Measurements from ENCODE around the gene HOXA2.
A peak's percentile ranks its signal among the peaks of the same experiment; 100 is the strongest.

HOXA2 gene

DNA sequence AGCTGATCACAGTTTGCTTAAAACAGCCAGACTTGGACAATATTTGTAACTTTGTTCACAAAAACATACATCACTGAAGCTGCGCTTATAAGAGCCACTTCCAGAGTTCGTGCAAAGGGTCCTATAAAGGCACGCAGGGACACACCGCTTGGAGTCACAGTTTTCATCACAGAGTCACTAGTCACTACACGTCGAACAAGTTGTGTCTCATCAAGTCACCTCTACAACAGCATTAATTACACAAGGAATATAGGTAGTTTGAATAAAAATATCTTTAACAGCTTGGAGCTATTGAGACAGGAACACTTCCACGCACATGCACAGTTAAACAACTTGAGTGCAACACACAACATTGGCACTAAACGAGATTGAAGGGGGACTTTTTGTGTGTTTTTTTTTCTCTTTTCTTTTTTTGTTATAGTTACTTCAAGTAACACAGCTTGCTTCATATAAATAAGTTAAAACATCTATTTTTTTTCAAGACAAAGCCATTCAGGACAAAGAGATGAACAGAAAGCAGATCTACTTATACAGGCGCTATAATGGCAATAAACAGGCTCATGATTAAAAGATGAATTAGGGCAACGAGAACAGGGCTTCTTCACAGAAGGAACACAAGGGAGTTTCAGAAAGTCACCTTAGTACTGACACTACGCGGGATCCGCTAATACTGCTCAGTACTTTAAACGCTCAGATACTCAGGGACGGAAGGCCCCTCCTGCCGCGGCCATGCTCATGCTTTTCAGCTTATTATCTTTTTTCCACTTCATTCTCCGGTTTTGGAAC lies 38.8 kb upstream of the HOXA2 start:
- no peak for DNase-seq (ENCODE audit: low read depth in 2 of 2)

DNA sequence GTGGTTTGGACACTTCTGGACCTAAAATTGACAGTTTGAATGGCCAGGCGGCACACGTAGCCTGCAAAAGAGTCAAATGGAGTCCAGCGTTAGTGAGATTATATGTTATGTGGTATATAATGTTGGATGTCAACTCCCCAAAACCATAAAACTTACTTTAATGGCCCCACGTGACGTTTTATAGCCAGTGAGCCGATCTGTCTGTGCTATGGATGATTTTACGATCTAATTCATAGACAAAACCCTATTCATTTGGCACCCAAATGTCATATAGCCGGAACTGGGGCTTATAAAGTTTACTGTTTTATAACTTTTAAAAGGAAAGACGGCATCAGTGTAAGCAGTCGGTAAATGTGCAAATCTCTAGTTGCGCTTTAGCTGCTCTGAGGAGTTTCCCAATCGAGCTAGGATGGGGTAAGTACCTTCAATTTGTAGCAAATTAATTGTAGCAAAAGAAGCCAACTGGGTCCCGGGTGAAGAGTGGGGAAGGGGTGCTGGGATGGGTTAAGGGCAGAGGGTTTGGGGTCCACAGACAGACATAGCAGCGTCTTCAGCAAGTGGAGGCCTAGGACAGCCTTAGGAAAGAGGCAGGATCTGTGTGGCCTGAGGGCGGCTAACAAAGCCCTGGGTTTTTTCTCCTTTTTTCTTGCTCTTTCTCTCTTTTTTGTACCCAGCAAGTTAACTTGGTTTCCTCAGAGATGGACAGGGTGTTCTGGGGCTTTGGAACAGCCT lies 37.8 kb upstream of the HOXA2 start:
- no peak for DNase-seq (ENCODE audit: low read depth in 2 of 2)

DNA sequence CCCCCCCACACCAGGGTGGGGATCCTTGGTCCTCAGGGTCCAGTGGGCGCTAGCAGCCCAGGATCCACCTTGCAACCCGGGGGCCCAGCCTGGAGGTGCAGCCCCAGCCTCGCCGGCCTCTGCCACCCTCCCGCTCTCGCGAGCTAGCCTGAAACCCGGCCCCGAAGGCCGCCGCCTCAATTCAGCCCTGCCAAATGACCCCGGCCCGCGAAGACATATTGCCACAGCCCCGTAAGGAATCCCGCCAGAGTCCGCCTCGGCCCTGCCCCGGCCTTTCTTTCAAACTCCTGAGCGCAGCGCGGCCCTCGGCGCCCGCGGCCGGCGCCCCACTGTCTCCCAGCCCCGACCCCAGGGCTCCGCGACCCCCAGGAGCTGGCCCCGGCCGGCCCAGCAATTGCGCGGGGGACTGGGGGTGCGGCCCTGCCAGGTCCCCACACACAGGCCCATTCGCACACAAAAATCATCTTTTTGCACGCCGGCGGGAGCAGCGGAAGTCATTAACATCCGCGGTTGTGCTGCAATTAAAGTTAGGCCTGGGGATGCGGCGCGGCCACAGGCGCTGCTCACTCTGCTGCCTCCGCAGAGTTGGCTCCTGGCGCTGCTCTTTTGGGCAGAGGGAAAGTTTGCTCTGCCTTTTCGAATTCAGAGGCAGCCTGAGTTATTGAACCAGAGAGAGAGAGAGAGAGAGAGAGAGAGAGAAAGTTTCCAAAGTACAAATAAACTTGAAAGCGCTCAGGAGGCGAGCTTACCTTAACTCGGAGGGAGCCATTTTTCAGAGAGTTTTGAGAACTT lies 37.0 kb upstream of the HOXA2 start:
- DNase-seq (ENCODE audit: low read depth in 2 of 2): no peak

DNA sequence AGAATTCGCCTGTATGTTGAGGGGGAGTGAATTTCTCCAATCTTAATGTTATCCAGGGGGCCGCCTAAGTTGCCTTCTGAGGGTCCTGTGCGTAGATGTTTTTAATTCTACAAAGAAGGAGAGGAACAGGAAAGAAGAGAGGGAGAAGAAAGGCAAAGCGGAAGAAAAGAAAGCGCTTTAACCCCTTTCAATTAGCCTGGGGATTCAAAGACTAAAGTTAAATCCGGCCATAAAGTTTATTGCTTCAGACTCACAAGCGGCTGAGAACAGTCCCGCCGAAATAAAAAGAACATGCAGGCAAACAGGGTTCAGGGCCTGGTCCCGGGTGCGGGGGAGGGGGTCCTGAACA lies 36.5 kb upstream of the HOXA2 start:
- no peak for DNase-seq (ENCODE audit: low read depth in 2 of 2)

DNA sequence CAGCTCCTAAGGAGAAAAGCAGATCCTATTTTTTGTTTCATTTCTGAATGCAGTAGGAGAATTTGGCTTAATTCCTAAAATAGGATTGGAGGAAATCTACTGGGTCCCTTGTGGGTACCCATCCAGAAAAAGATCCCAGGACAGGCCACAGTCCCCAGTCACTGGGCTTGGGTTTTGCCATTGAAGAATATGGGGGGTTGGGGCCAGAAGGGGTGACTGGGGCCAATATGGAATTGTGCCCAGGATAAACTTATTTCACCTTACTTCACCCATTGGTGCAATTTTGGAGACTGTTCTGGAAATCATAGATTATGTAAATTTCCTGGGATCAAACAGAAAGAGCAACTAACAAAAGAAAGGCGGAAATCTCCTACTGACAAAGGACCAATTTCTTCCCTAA lies 36.0 kb upstream of the HOXA2 start:
- no peak for DNase-seq (ENCODE audit: low read depth in 2 of 2)

DNA sequence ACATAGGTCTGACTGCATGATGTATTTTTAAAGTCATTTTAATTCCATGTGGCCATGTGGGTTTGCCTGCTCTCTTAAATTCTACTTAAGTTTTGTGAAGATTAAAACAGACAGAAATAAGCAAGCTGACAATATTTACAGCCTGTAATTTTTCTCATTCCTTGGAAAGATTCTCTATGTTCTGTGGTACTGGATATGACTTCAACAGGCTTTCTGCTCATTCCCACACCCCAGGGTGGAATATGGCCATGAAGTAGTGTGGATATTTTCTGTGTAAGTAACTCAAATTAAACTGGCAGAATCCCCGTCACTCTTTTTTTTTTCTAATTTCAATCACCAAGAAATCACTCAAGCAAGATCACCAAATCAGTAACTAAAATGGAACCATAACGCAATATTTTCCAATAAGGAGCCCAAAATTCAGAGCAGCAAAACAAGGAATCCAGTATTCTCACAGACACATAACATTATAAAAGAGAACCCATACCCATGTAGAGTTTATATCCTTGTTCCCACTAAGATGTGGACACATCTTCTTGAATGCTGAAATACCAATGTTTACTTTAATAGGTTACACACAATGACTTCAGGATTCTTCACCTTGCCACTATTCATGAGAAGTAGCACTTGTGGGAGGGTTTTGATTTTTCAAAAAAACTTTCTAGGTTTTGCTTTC lies 35.3 kb upstream of the HOXA2 start:
- no peak for DNase-seq (ENCODE audit: low read depth in 2 of 2)

DNA sequence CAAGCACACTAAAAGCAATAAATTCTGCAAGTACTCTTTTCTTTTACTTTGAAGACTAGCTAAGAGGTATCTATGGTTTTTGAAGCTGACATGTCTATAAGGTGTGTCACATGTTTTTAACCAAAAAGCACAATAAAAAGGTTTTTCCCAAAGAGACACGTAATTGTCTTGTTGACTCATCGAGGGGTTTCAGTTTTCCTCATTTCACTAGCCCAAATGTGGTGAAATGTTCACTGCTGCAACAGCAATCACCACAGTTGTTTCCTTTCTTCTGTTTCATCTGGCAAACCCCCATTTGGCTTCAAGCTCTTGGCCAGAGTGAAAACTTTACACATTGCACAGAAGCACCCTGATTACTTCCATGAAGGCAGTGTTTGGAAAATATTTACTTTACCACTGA lies 31.9 kb upstream of the HOXA2 start:
- DNase-seq (ENCODE audit: low read depth in 2 of 2): no peak

DNA sequence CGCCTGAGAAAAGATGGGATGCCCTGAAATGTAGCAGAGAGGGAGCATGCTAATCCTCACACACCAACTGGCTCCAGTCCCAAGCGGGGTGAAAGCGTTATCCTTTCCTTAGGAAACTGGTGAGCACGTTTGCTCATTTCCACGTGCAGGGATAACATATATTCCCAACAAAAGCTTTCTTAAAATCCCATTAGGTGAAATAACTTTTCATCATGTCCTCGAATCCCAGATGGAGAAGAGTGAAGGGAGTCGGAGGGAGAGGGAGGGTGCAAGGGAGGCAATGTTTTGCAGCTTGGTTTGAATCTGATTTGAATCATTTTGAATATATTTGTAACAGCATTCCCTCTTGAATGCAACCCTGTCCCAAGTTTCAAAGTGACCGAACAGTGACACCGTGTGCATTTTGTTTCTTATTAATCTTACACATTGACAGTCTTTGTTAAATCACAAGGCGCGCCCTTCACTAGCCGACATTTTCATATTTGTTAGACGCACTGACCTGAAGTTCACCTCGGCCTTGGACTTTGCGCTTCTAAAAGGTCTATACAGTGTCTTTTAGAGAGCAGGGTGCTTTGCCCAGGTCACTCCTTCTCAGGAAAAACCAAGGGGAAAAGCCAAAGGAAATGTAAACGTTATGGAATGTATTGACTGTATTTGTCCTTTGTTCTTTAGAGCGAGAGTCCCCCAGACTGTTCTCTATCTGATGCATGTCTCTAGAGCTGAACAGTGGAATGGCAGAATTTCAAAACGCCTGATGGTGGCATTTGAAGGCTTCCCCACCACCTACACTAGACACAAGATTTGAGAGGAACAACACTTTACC lies 31.1 kb upstream of the HOXA2 start:
- DNase-seq (ENCODE audit: low read depth in 2 of 2): no peak

DNA sequence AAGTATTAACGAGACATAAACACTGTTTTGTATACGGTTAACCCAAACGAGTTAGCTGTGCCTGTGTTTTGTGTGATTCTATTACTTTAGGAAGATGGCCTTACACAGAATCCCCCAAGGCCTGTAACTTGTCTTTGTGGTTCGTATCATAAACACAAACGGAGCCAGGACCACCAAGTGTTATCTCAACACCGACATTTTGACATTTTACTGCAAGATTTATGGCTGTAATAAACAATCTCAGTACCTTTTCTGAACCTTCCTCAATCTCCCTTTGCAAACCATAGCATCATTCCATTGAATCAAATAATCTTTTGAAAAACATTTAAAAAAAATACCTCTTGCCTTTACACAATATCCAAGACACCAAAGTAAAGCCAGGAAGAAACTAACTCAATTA lies 30.5 kb upstream of the HOXA2 start:
- no peak for DNase-seq (ENCODE audit: low read depth in 2 of 2)

DNA sequence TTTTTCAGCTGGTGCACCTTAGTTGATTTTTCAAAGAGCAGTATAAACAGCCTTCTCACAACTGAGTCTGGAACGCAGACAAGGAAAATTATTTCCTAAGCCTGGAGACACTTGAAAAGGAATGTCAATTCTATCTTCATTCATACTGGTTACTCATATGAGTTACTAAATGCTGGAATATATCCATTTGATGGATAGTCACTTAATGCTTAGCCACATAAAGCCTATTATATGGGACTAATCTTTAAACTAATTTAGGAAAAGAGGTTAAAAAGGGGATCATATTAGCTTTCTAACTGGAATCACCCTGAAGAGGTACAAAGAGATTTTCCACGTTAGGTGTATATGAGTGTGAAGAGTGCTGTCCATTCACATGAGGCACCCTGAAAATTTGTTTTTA lies 29.7 kb upstream of the HOXA2 start:
- DNase-seq (ENCODE audit: low read depth in 2 of 2): no peak

DNA sequence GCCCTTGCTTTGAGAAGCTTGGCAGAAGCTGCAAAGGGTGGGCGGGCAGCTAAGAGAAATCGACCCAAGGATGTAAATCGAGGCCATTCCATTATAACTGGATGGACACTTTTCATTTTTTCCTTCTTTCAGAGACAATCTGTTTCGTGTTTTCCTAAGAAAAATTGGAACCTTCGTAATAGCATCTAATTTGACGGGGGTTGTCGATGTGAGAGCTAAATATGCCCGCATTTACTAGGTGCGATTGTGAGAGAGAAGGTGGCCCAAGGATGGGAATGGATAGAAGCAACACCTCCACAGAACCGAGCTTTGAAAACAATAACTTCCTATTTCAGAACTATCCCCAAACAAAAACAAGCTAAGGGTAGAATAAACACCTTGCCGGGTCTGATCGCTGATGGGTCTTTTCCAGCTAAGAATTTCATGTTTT lies 28.9 kb upstream of the HOXA2 start:
- DNase-seq (ENCODE audit: low read depth in 2 of 2): no peak

DNA sequence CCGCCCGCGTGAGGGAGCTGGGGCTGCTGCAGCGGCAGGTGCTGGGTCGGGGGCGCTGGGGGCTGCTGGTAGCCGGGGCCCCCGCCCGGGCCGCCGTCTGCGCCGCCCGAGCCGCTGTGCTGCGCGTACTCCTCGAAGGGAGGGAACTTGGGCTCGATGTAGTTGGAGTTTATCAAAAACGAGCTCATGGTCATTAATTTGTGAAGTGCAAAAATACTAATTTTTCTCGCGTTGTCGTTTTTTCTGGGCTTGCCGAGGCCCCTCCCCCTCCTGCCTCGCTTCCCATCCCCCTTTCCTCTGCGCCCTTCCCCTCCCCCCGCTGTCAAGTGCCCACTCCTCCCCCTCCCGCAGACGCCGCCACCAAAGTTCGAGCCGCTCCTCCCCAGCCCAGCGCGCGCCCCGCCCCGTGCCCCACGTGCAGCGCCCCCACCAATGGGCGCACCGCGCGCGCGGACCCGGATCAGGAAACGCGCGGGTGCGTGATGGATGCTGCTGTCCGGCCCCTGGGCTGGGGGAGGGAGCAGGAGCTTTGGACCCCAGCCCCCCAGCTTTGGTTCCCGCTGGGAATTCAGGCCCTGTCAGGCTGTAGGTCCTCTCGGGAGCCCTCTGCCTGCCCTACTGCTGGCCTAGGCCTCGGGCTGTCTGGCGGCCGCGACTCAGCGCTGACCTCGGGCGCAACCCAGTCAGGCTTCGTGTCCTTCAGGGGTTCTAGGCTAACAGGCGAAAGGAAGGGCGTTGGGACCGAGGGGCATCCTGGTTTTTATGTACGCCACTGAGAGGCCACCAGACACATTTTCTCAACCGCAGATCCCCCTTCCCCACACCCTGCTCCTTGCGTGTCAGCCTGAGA lies 28.3 kb upstream of the HOXA2 start, which contains the start of gene HOXA4:
Gene HOXA4, minus strand, starts transcription at position 218 of the 850 bp plus-strand sequence. Its CDS starts 24 bp downstream, at position 194.
- peak; percentile 37 to 63 for DNase-seq (ENCODE audit: low read depth in 2 of 2)

DNA sequence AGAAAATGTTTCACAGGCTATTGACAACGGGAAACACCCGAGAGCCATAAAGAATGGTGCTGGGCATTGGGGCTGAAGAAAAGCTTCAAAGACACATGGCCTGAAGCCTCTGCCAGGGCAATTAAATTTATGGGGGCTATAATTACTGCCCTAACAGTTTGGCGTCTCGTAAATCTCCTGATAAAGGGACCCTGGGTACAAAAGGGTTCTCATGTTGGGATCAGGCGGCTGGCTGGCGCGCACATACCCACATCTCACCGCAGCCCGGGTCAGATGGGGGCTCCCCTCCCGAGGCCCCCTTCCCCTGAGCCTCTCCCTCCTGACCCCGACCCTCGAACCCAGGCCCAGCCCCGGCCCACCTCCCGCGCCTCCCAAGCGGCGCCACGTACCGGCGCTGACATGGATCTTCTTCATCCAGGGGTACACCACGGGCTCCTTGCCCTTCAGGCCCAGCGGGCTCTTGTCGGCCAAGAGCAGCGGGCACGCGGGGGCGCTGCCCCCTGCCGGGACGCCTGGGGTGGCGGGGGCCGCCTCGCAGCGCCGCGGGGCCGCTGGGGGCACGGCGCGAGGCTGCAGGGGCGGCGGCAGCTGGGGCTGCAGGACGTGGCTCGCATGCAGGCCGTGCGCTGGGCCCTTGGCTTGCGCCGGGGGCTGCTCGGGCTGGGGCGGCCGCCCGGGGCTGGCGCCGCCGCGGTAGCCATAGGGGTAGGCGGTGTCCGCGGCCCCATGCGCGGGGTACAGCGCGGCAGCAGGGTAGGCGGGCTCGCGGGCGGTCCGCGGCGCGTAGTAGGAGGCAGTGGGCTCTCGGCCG lies 27.5 kb upstream of the HOXA2 start:
- DNase-seq (ENCODE audit: low read depth in 2 of 2): no peak

DNA sequence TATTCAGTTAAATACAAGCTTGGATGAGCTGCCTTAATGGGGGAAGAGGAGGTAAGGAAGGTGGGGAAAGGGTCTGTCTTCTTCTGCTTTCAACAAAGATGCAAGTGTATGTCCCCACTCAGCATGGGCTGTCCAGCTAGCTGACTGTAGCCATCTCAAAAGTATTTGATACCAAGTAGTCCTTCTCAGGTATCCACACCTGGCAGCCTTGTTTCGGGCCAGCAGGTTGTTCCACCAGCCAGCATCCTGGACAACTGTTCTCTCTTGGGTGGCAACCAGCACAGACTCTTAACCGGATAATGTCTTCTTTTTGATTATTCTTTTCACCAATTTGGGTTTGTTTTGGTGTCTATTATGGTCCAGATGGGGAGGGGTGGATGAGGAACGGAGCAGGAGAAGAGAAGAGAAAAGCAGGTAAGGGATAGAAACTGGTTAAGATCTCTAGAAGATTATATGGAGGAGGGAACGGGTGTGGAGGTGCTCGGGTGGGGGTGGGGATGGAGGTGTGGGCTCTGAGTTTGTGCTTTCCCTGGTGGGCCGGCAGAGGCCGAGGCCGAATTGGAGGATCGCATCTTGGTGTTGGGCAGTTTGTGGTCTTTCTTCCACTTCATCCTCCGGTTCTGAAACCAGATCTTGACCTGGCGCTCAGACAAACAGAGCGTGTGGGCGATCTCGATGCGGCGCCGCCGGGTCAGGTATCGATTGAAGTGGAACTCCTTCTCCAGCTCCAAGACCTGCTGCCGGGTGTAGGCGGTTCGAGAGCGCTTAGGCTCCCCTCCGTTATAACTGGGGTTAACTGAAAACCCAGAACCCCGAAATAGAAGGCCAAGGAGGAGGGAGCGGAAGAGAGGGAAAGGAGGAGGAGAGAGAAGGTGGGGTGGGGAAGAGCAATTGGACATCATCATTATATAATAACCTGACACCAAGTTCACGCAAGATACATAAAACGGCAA lies 26.6 kb upstream of the HOXA2 start:
- no peak for DNase-seq (ENCODE audit: low read depth in 2 of 2)

DNA sequence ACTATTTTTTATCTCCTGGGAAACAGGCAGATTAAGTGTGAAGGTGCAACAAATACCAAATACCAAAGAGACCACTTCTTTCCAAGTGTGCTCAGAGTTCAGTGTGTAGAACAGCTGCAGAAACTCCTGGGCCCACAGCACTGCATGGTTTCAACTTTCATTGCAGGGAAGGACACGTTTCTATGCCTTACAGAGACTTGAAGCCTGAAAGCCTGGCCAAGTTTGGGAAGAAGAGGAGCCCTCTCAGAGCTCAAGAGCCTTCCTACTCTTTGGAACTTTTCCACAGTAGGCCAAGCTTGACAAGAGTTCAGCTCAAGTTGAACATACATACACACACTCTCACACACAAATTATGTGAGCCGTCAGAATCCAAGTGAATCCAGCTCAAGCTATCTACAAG lies 25.6 kb upstream of the HOXA2 start:
- no peak for DNase-seq (ENCODE audit: low read depth in 2 of 2)

DNA sequence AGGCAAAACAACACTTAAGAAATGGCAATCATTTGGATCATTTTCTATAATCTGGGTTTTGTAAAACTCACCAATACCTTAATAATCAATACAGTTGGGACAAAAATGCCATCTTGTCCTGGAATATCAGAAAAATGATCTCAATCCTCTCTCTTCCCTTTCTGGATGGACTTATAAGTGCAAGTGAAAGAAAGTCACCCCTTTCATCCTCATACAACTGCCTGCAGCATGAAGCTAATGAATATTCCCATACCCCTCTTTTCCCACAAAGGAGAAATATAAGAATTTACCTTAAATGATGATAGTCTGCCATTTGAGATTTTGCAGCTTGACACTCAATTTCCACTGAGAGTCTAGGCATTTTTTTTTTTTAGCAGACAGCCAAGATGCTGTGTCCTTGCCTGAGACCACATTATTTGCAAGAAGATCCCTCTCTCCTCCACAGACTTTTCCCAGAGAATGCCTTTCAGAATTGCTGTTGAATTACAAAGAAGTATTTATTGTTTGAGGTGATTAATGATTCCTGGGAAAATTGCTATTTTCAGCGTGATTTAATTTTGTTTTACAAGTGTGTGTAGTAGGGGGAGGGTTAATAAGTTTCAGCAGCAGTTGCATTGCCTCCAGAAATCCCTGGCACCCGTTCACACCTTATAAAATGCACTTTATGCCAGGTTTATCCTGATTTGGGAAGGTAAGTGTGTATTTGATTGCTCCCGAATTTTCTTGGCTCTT lies 24.3 kb upstream of the HOXA2 start:
- no peak for DNase-seq (ENCODE audit: low read depth in 2 of 2)

DNA sequence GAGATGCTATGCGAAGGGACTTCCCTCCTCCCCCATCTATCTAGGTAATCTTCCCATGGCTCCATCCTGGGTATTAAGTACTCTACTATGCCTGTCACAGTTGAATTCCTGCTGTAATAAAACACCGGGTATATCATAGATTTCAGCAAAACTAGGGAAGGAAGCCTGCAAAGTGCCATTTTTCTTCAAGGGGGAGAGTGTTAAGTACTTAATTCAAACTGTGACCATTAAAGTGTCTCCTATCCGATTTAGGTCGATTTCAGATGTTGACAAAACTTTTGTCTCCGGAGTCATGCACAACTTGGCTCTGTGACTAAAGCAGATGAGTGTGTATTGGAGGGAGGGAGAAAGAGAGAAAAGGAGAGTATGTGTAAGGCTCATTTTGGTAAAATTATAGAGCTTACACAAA lies 23.5 kb upstream of the HOXA2 start:
- no peak for DNase-seq (ENCODE audit: low read depth in 2 of 2)
